HG02938 (cell line): ENCODE measurements around the gene RETREG2.

Source experiments
- ATAC-seq: cut with Tn5 transposase; IDR thresholded peaks from one replicate; pipeline ENCODE4 v1.9.1; 2021; ENCODE audit warnings: mild to moderate bottlenecking, moderate library complexity; ENCODE audit not compliant: unreplicated experiment

Gene RETREG2

GRCh38 chr2:219177552-219178376 is at the start of gene RETREG2:
Gene RETREG2, plus strand, starts transcription at chr2:219178275. Its CDS starts 78 bp downstream, at chr2:219178353.
- peak; percentile 39 for ATAC-seq

- no peak for ATAC-seq
Observed at GRCh38 chr2:219128396-219128795, 49.7 kb upstream of the RETREG2 start.

- ATAC-seq: no peak
Observed at GRCh38 chr2:219129589-219129988, 48.5 kb upstream of the RETREG2 start.

- ATAC-seq: no peak
Observed at GRCh38 chr2:219131327-219131726, 46.7 kb upstream of the RETREG2 start.

- no peak for ATAC-seq
Observed at GRCh38 chr2:219131744-219132143, 46.3 kb upstream of the RETREG2 start.

- no peak for ATAC-seq
Observed at GRCh38 chr2:219133976-219134375, 44.1 kb upstream of the RETREG2 start.

- no peak for ATAC-seq
Observed at GRCh38 chr2:219140722-219141121, 37.4 kb upstream of the RETREG2 start.

GRCh38 chr2:219142329-219142728 is 35.7 kb upstream of the RETREG2 start:
- no peak for ATAC-seq

- ATAC-seq: no peak
Observed at GRCh38 chr2:219149667-219150066, 28.4 kb upstream of the RETREG2 start.

GRCh38 chr2:219155054-219155644 is 22.9 kb upstream of the RETREG2 start:
- ATAC-seq: no peak

GRCh38 chr2:219157396-219157795 is 20.7 kb upstream of the RETREG2 start:
- no peak for ATAC-seq

GRCh38 chr2:219158025-219158424 is 20.1 kb upstream of the RETREG2 start:
- no peak for ATAC-seq

GRCh38 chr2:219158586-219158985 is 19.5 kb upstream of the RETREG2 start:
- no peak for ATAC-seq

- no peak for ATAC-seq
Observed at GRCh38 chr2:219159771-219160185, 18.3 kb upstream of the RETREG2 start.

GRCh38 chr2:219160186-219161017 is 17.7 kb upstream of the RETREG2 start, which contains the start of gene NHEJ1:
Gene NHEJ1, minus strand, starts transcription at chr2:219160815. Its CDS starts 2,453 bp downstream, at chr2:219158362.
- peak; percentile 84 for ATAC-seq

GRCh38 chr2:219161097-219161496 is 17.0 kb upstream of the RETREG2 start:
- no peak for ATAC-seq

- ATAC-seq: no peak
Observed at GRCh38 chr2:219163156-219163555, 14.9 kb upstream of the RETREG2 start.

GRCh38 chr2:219165058-219165911 is 12.8 kb upstream of the RETREG2 start:
- ATAC-seq: no peak

GRCh38 chr2:219167997-219168396 is 10.1 kb upstream of the RETREG2 start:
- no peak for ATAC-seq

GRCh38 chr2:219168526-219168925 is 9.5 kb upstream of the RETREG2 start:
- no peak for ATAC-seq
